ENCODE data around the gene MCMBP. TPM values are rescaled to one million over a fixed set of nuclear protein-coding genes. Genes with fewer than 3 reads are reported as not detected.
"Not testable (repeated sequence)": the region's sequence is repeated elsewhere in the genome, so short reads cannot be mapped to it uniquely, and the experiment has no call there.

The MCMBP gene
- total RNA-seq, 1 experiment from 2014 or later: 87.1 TPM

DNA sequence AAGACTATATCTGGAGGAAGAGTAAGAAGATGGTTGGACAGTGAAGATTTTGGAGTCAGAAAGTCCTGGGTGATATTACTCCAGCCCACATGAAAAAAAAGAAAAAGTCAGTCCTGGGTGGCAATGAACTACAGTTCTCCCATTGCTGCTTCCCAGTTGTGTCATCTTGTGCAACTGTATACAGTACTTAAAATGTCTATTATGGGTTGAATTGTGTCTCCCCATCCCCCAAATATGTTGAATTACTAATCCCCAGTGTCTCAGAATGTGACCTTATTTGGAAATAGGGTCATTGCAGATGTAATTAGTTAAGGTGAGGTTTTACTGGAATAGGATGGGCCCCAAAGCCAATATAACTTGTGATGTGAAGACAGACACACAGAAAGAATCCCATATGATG, 35.5 kb upstream of the MCMBP start:
- H3K23me2 ChIP-seq (ENCODE audit: insufficient read length, low read depth, low read length, poor library complexity, severe bottlenecking): no peaks in the 10 kb centered on the region
- no peak overlapping the region for H3K23ac ChIP-seq (ENCODE audit: insufficient read length, low read depth, low read length)
- no peak overlapping the region for H2AK5ac ChIP-seq (ENCODE audit: insufficient read length, low read length)
- H3K9me3 ChIP-seq (ENCODE audit: control insufficient read depth, low read depth, low read length): no peaks in the 10 kb centered on the region
- H2BK12ac ChIP-seq (ENCODE audit: insufficient read length, low read depth, low read length): no peak overlapping the region
- Mint-ChIP-seq H3K4me3 (no peak overlapping the region), H3K27ac (no peak overlapping the region), H3K36me3 (ENCODE audit: insufficient read depth in 1 of 3, low read depth in 3 of 3) (peaks cover 28 to 82% (median 68%) of the 10 kb centered on the region in 3 experiments; a peak in 6 of 7 replicates), H3K27me3 (ENCODE audit: low read depth) (no peaks in the 10 kb centered on the region), H3K9me3 (no peaks in the 10 kb centered on the region), H3K4me1 (no peaks in the 10 kb centered on the region)
- H3K4me1 ChIP-seq (ENCODE audit: insufficient read depth, low read length): no peaks in the 10 kb centered on the region
- no peak overlapping the region for H2BK15ac ChIP-seq (ENCODE audit: low read depth, low read length)
- H3K4ac ChIP-seq (ENCODE audit: low read depth, low read length): no peak overlapping the region
- no peak overlapping the region for H2BK120ac ChIP-seq (ENCODE audit: low read depth, low read length, poor library complexity, severe bottlenecking)
- no peak for DNase-seq
- H3K79me1 ChIP-seq (ENCODE audit: insufficient read depth, low read depth, low read length, poor library complexity, severe bottlenecking): peaks cover 2% of the 10 kb centered on the region
- no peaks in the 10 kb centered on the region for H4K20me1 ChIP-seq (ENCODE audit: control insufficient read depth, insufficient read depth, insufficient read length)
- H4K5ac ChIP-seq (ENCODE audit: insufficient read length, low read depth, low read length): no peak overlapping the region
- H3K27ac ChIP-seq (ENCODE audit: insufficient read length, low read depth, low read length): no peak overlapping the region
- H3K4me2 ChIP-seq (ENCODE audit: insufficient read depth, insufficient read length, low read length): no peak overlapping the region
- no peak overlapping the region for H4K91ac ChIP-seq (ENCODE audit: insufficient read length, low read depth, low read length)
- no peak overlapping the region for H2BK20ac ChIP-seq (ENCODE audit: low read depth, low read length, poor library complexity, severe bottlenecking)
- TF ChIP-seq, protein P1, sequence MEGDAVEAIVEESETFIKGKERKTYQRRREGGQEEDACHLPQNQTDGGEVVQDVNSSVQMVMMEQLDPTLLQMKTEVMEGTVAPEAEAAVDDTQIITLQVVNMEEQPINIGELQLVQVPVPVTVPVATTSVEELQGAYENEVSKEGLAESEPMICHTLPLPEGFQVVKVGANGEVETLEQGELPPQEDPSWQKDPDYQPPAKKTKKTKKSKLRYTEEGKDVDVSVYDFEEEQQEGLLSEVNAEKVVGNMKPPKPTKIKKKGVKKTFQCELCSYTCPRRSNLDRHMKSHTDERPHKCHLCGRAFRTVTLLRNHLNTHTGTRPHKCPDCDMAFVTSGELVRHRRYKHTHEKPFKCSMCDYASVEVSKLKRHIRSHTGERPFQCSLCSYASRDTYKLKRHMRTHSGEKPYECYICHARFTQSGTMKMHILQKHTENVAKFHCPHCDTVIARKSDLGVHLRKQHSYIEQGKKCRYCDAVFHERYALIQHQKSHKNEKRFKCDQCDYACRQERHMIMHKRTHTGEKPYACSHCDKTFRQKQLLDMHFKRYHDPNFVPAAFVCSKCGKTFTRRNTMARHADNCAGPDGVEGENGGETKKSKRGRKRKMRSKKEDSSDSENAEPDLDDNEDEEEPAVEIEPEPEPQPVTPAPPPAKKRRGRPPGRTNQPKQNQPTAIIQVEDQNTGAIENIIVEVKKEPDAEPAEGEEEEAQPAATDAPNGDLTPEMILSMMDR (conservative IDR thresholded peaks at IDR 0.05): no peak
- no peak overlapping the region for H3K18ac ChIP-seq (ENCODE audit: insufficient read length, low read depth, low read length)
- no peak overlapping the region for H3T11ph ChIP-seq (ENCODE audit: low read length)
- H2AFZ ChIP-seq (ENCODE audit: low read length): no peak overlapping the region
- no peaks in the 10 kb centered on the region for H3K79me2 ChIP-seq (ENCODE audit: insufficient read depth, low read length)
- no peak overlapping the region for H3K56ac ChIP-seq (ENCODE audit: insufficient read length, low read depth, low read length)
- no peak overlapping the region for H2BK5ac ChIP-seq (ENCODE audit: insufficient read length, low read length)
- H4K8ac ChIP-seq (replicated peaks; ENCODE audit: insufficient read length, low read depth, low read length): no peak overlapping the region
- no peak overlapping the region for H3K14ac ChIP-seq (ENCODE audit: insufficient read depth, low read length)
- no peaks in the 10 kb centered on the region for H3K27me3 ChIP-seq (ENCODE audit: insufficient read depth, low read length)
- no peak overlapping the region for H3K9ac ChIP-seq (ENCODE audit: extremely low read depth, insufficient read length, low read length)

- not testable (repeated sequence) for H3K9me3 Mint-ChIP-seq; H3K27ac Mint-ChIP-seq; H3K23ac ChIP-seq (ENCODE audit: insufficient read length, low read depth, low read length); H3K56ac ChIP-seq (ENCODE audit: insufficient read length, low read depth, low read length); H2BK15ac ChIP-seq (ENCODE audit: low read depth, low read length); H4K91ac ChIP-seq (ENCODE audit: insufficient read length, low read depth, low read length); H3K4me3 Mint-ChIP-seq; H2AK5ac ChIP-seq (ENCODE audit: insufficient read length, low read length); H3K18ac ChIP-seq (ENCODE audit: insufficient read length, low read depth, low read length); H2BK20ac ChIP-seq (ENCODE audit: low read depth, low read length, poor library complexity, severe bottlenecking); H3K4me2 ChIP-seq (ENCODE audit: insufficient read depth, insufficient read length, low read length); H3K4ac ChIP-seq (ENCODE audit: low read depth, low read length); H3K27me3 ChIP-seq (ENCODE audit: insufficient read depth, low read length); H3K4me1 Mint-ChIP-seq; H2BK120ac ChIP-seq (ENCODE audit: low read depth, low read length, poor library complexity, severe bottlenecking); H3T11ph ChIP-seq (ENCODE audit: low read length); H3K4me1 ChIP-seq (ENCODE audit: insufficient read depth, low read length); H4K20me1 ChIP-seq (ENCODE audit: control insufficient read depth, insufficient read depth, insufficient read length); H3K9me3 ChIP-seq (ENCODE audit: control insufficient read depth, low read depth, low read length); DNase-seq; H2BK12ac ChIP-seq (ENCODE audit: insufficient read length, low read depth, low read length); H4K5ac ChIP-seq (ENCODE audit: insufficient read length, low read depth, low read length); H3K79me2 ChIP-seq (ENCODE audit: insufficient read depth, low read length); H3K27ac ChIP-seq (ENCODE audit: insufficient read length, low read depth, low read length); H3K79me1 ChIP-seq (ENCODE audit: insufficient read depth, low read depth, low read length, poor library complexity, severe bottlenecking); H3K14ac ChIP-seq (ENCODE audit: insufficient read depth, low read length); H2BK5ac ChIP-seq (ENCODE audit: insufficient read length, low read length); H3K9ac ChIP-seq (ENCODE audit: extremely low read depth, insufficient read length, low read length); H2AFZ ChIP-seq (ENCODE audit: low read length); H4K8ac ChIP-seq (replicated peaks; ENCODE audit: insufficient read length, low read depth, low read length); H3K27me3 Mint-ChIP-seq (ENCODE audit: low read depth); H3K23me2 ChIP-seq (ENCODE audit: insufficient read length, low read depth, low read length, poor library complexity, severe bottlenecking)
- no CpG with 5 or more reads among the region's 7 CpGs for WGBS (ENCODE audit: extremely low coverage, insufficient read length, low lambda C conversion rate)
- peaks cover 27 to 82% (median 68%) of the 10 kb centered on the region in 3 experiments for H3K36me3 Mint-ChIP-seq (ENCODE audit: insufficient read depth in 1 of 3, low read depth in 3 of 3)
These were observed 35.1 kb upstream of the MCMBP start for GRCh38 chr10:119907695-119908094.
